Stimulated activated CD8-positive, alpha-beta memory T cell treated with anti-CD3 and anti-CD28 coated beads, Interleukin-12 subunit alpha, Interleukin-12 subunit beta, amount 100 ng/mL, for 24 hours (primary cell): ENCODE results near the gene TASP1.

Source experiments
- DNase-seq: peaks from one replicate; pipeline ENCODE4 v3.0.0-alpha.2; 2020; ENCODE audit errors: extremely low read depth

The TASP1 gene

DNA sequence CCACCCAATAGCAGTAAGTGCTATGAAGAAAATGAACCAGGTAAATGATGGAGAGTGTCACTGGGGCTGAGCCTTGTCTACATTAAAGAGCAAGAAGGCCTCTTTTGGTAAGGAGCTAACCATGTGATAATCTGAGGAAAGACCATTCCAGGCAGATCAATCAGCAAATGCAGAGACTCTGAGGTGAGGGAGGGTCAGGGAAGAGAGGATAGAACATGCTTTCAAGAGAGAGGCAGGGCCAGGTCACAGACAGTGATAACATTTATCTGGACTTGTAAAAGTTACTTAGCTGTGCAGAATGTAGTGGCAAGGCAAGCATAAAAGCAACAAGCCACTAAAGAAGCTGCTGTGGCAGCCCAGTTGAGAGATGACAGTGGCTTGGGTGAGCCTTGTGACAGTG is 197.3 kb downstream of the TASP1 start:
- no peak for DNase-seq

GRCh38 chr20:13436530-13436929 is 202.2 kb downstream of the TASP1 start:
- DNase-seq = no peak

GRCh38 chr20:13432126-13432525 is 206.6 kb downstream of the TASP1 start:
- no peak for DNase-seq

DNA sequence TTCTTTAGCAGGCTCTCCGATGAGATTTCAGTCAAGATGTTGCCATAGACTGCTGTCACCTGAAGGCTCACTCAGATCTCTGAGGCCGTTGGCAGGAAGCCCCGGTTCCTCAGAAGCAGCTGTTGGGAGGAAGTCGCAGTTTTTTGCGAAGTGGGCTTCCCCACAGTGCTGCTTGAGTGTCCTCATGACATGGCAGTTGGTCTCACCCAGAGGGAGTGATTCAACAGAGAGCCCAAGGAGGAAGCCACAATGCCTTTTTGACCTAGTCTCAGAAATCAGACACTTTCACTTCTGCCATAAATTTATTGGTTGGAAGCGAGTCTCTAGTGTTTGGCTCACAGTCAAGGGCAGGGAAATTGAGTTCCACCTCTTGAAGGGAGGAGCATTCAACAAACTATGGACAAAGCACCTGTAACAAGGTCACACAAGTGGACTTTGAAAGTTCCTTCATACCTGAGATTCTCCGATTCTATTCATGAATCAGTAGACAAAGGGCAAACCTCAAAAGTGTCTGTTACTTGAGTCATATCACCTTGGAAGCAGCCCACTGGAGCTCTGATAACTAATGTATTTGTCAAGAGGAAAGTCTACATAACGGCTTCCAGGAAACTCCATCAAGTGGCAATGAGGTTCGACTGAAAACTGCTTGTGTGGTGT is 208.3 kb downstream of the TASP1 start:
- no peak for DNase-seq

DNA sequence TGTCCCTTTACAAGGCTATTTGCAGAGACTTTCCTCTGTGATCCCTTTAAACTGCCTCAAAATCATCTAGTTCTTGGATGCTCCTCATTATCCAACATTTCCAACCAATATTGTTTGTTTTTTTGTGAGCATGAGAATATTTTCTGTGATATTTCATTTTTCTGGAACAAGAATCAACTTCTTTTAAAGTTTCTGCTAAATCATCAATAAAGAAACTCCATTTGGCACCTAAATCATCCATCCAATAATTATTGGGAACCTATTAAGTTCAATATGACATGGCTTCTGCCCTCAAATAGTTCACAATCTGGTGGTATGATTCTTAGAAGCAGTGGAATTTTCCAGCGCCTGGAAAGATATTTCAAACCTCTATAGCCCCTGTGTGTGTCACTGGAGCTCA is 210.0 kb downstream of the TASP1 start:
- no peak for DNase-seq

GRCh38 chr20:13426870-13427269 is 211.9 kb downstream of the TASP1 start:
- no peak for DNase-seq

- DNase-seq = no peak
These were observed 213.2 kb downstream of the TASP1 start for GRCh38 chr20:13425381-13426135.

- DNase-seq = no peak
These were observed 214.4 kb downstream of the TASP1 start for GRCh38 chr20:13424174-13424833.

GRCh38 chr20:13423472-13424173 is 215.1 kb downstream of the TASP1 start:
- no peak for DNase-seq

DNA sequence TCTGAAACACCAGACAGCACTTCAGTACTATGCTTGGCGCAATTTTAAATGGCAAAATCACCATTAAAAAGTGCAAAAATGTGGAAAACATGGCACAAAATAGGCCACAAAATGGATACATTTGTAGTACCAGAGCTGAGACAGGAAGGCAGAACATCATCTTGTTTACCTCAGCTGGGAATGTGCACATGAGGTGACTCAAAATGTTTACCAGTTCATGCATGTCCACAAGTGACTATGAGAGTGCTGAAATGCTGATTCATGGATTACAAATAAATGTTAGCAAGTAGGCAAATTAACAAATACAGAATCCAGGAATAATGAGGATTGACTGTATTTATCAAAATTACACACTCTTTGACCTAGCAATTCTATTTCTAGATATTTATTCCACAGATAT is 216.1 kb downstream of the TASP1 start:
- no peak for DNase-seq

DNA sequence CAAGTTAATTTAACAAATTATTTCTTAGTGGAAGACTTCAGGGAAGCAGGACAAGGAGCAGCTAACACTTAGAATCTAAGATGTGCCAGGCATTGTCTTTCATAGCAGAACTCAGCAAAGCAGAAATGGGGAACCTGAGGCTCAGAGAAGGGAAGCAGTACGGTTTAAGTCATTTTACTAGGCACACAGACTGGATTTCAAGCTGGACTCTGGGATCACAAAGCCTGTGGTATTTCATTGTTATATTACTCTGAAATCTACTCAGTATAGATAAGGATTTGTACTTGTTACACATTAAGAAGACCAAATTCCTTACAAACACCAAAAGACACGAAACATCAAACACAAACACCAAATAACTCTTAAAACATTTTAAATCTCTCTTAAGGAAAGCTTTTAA is 218.1 kb downstream of the TASP1 start:
- no peak for DNase-seq

DNA sequence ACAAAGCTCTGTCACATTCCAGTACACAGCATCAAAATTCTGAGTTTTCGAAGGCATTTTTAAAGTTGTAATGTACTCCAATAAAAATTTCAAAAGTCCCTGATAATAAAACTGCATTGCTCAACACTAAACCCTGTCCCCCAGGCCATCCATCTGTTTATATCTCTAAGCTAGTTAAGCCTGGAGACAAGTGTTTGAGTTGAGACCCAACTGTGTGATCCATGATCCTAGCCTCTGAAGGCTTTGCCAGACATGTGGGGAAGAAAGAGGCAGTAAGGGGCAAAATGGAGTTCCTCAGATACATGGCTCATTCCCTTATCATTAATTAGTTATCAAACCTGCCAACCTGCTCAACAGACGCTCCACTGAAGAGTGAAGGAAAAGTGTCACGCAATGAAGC is 219.3 kb downstream of the TASP1 start:
- DNase-seq = no peak

GRCh38 chr20:13418263-13419229 is 220.2 kb downstream of the TASP1 start:
- DNase-seq = no peak

DNA sequence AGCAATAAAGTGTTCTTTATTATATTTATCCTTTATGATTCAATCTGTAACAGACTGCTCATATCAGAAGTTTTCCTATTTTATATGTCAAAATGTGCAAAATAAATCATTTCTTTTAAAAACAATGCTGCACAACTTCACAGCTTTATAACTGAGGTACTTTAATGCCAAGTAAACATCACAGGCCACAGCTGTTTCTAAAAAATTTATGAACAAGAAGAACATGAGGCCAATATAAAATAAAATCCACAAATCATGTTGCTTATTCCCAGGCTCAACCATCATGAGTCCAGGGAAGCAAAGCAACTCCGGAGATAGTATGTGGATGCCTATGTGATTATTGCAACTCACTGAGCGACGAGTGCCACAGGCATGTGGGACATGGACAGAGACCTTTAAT is 222.2 kb downstream of the TASP1 start:
- no peak for DNase-seq

- no peak for DNase-seq
These were observed 225.8 kb downstream of the TASP1 start for GRCh38 chr20:13412806-13413445.

DNA sequence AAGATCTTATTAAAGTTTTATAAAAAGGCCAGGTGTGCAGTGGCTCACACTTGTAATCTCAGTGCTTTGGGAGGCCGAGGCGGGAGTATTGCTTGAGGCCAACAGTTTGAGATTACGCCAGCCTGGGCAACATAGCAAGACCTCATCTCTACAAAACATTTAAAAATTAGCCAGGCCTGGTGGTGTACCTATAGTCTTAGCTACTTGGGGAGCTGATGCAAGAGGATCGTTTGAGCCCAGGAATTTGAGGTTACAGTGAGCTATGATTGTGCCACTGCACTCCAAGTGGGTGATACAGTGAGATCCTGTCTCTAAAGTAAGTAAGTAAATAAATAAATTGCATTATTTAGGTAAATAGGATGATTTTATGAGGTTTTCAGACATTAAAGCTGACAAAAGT is 234.4 kb downstream of the TASP1 start:
- DNase-seq = no peak

- DNase-seq = no peak
These were observed 235.3 kb downstream of the TASP1 start for GRCh38 chr20:13403453-13403852.

GRCh38 chr20:13402986-13403385 is 235.7 kb downstream of the TASP1 start:
- DNase-seq = no peak

GRCh38 chr20:13402171-13402760 is 236.5 kb downstream of the TASP1 start:
- no peak for DNase-seq

DNA sequence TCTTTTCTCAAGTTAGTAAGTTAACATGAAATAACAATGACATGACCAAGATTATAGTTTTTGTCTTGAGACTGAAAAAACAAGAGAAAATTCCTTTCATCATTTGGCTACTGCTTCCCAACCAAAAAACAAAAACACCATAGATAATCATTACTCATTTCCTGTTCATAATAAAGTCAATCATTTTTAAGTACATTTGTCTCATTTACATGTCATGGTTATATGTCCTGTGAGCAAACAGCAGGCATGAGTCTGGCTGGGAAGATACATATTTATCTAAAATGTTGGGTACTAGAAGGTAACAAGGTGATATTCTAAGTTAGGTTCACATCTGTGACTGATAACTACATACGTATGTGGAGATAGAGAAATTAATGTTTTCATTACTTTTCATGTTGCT is 237.1 kb downstream of the TASP1 start:
- no peak for DNase-seq
